GM19455 (cell line): Measurements from ENCODE around the gene NATD1.
A peak's percentile ranks its signal among the peaks of the same experiment; 100 is the strongest.

ENCODE experiments used
- ATAC-seq: cut with Tn5 transposase; IDR thresholded peaks from one replicate; pipeline ENCODE4 v1.9.1; 2021; ENCODE audit not compliant: unreplicated experiment

Gene NATD1

DNA sequence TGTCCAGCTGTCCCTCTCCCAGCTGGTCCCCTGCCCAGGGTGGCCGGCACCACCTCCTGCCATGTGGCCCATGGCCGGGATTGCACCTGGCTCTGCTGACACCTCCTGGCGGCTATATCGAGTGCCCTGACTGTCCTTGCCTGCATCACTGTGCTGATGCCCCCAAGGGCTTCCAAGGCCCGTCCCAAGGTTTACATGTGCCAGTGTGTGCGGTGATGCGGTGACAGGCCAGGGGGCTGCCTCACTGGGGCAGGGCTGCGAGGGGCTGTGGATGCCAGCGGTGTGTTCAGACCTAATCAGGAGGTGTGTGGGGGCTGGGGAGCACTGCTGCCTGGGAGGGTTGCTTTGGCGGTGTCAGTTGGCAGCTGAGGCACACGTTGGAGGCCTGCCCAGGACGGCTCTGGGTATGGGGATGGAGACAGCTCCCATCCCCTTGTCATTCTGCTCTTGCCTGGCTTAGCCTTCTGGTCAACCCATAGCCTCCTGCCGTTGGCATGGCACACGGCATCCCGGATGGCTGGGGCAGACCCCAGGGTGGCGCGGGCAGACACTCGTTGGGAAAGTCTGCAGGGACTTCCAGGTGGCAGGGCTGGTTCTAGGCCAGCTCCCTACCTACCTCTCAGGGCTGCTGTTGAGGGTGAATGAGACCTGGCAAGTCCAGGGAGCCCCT, 36.8 kb upstream of the NATD1 start:
- no peak for ATAC-seq

DNA sequence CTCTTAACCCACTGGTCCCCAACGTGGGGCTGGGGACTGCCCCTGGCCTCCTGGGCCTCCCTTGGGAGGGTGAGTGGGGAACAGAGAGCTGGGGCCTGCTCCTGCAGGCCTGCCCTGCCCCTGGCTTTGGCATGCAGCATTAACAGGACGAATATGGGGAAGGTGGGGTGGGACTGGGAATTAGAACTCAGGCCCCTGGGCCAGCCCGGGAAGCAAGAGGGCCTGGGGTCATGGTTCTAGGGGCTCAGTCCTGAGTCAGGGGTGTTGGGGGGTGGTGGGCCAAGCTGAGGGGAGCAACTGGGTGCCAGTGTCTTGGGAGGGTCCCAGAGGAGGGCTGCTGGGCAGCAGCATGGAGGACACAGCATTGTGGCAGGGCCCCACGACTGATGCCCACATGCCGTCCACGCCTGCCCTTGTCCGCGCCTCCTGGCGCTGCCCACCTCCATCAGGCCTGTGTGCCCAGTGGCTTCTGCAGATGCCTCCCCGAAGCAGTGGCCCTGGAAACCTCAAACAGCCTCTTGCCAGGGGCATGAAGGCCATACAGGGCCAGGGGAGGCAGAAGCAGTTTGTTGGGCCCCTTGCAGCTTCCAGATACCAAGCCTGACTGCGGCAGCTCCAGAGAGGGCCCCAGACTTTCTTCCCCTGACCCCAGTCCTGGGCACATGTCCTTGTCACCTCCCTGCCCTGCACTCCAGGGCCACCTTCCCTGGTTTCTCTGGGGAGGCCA, 36.1 kb upstream of the NATD1 start:
- ATAC-seq, result no peak

DNA sequence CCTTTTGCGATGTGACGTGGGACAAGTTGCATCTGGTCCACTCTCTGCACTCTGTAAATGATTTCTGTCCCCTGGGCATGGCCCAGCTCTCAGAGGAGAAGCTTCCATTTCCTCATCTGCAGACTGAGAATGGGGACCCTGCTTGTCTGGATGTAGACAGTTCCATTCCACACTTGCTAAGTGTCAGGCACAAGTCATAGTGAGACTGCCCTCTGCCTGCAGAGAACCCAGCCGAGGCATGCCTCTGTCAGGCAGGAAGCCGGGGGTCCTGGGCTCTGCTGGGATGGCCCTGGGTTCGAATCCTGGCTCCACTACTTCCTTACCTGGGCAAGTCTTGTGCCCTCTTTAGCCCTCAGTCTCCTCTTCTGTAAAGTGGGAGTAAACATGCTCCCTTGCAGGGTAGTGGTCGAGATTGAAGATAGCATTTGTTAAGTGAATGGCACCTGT, 35.4 kb upstream of the NATD1 start:
- no peak for ATAC-seq

DNA sequence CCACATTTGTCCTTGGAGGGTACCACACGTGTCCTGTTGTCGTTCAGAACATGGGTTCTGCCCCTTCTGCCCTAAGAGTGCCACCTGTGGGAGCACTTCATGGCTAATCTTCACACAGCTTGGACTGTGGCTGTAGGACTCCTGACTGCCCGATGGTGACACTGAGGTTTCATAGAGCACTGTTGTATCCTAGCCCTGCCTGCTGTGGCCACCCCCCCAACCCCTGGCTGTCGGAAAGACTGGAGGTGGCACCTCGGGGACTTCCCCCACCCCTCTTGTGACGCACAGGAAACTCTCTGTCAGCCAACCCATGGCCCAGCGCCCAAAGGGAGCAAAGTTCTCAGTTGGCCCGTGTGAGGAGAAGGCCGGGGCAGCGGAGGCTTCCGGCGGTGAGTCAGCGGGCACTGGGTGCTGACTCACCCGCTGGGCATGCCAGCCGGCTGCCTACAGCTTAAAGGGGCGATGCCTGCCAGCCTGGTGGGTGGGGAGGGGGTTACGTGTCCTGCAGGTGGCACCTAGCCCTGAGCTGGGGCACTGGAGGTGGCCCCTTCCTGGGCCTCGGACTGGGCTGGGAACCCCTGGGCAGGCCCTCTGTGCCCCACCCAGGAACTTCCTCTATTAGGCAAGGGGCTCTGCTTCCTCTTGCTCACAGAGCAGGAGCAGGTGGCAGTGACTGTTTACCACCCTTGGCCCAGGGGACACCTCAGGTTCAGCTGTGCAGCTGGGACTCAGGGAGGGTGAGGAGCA, 34.7 kb upstream of the NATD1 start:
- peak; percentile 25 for ATAC-seq

DNA sequence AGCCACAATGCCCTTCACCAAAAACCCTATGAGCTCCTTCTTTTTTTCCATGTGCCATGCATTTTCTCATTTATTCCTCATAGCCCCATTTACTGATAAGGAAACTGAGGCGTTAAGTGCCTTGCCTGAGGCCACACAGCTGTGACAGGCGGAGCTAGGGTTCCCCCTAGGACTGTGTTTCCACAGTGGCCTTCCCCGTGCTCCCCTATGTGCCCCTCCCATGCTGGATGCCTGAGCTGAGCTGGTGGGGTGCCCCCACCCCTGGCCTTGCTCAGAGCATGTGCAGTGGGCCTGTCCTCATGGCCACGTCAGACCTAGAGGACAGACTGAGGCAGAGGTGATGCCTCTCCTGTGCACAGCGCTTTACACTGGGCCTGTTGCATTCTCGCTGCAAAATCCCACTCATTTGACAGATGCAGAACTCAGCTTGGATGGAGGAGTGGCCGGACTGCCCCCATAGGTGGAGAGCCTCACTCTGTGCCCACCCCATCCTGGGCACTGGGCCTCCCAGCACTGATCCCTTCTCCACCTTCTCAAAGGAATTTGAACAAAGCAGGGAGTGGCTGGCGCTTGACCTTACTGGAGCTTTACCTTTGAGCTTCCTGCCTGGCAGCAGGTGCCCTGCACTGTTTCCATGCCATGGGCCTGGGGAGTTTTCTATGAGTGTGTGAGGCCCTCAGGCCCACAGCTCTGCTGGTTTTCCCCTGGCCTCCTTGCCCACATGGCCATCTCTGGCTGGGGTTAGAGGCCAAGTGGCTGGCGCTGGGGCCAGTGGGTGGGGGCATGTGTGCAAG, 33.9 kb upstream of the NATD1 start:
- no peak for ATAC-seq

DNA sequence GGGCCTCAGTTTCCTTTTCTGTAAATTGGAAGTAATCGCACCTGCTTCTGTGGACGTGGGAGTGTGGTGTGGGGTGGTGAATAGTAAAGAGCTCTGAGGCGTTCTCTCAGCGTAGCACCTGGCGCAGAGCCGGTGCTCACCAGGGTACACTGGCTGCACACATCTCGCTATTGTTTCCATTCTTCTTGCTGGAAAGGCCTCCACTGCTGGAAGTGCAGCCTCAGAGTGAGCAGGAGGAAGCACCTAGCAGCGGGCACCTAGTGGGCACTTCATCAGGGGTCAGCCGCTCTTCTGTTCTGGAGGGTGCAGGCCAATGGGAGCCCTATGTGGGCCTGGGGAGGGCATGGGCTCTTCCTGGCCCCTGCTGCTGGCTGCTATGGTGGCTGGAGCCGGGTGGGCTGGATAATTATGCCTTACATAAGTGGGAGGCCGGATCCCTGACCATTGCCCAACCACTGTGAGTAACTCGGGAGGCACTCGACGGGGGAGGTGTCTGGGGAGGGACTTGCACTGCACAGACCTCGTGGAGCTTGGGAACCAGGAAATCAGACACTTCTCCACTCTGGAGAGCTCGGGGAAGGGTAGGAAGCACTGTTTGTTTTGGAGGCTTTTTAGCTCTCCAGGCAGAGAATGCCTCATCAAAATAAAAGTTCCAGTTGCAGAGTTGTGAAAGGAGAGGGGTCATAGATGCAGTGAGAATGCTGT, 33.0 kb upstream of the NATD1 start:
- ATAC-seq, result no peak

DNA sequence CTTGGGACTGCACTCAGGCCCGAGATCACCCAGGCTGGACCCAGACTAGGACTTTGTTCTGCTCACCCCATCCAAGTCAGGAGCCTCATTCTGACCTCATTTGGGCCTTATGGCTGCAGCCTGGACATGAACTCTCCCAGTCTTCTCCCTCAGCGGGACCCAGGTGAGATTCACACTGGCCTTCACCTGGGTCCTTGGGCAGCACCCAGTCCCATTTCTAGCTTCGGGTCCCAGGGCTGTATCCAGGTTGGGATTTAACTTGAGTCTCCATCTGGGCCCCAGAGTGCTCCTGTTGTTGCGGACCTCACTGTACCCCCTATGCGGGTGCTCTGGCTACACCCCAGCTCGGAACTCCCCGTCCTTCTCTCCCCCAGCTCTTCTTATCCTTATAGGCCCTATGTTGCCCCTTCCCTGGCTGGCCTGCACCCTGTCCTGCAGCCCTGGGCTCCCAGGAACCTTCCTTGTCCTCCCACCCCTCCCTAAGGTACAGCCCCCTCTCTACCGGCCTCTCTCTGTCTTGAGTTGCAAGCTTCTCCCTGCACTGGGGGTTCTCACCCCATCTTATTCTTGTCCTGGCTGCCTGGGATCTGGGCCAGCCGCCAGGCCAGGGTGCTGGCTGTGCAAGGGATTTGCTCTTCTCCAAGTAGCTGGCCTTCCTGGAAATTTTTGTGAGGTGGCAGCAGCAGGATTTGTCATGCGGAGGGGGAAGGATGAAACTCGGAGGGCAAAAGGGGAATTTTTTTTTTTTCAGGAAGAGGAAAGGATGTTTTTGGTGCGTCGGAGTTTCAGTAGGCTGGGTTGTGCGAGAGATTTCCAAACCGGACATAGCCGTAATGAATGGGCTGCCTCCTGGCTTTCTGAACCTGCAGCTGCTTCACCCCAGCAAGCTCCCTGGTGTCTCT, 32.2 kb upstream of the NATD1 start:
- no peak for ATAC-seq

DNA sequence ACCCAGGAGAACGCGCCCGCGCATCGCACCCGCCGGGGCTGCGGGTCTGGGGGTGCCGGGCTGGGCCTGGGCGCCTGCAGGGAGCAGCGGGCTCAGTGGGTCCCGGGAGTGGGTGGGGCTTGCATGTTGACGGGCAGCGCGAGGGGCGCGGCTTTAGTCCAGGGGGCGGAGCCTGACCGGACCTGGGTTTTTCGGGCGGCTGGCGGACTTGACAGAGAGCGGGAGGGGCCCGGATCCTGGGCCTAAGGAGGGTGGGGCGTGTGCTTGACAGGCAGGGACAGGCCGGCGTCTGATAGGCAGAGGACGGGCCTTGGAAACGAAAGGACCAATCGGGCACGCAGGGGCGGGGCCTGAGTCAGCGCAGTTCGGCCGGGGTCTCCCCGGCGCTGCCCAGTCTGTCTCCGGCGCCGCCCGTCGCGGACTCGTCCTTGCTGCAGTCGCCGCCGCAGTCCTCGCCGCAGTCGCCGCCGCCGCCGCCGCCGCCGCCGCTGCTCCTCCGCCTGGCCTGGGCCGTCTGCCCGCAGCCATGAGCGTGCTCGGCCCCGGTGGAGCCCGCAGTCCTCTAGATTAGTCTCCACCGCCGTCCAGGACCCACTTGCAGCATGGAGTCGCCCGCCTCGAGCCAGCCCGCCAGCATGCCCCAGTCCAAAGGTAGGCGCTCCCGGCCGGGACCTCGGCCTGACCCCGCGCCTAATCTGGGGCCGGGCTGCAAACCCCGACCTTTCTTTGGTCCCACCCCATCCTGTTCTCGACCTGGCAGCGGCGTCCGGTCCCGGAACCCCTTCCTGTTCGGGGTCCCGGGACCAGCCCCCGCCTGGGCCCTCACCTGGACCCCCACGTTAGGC, 31.3 kb upstream of the NATD1 start, which contains the start of gene MAP2K3:
Gene MAP2K3 (plus strand): TSS at position 393 of the 845 bp plus-strand sequence. CDS start 210 bp downstream, at position 603.
- ATAC-seq, result peak; percentile 76

DNA sequence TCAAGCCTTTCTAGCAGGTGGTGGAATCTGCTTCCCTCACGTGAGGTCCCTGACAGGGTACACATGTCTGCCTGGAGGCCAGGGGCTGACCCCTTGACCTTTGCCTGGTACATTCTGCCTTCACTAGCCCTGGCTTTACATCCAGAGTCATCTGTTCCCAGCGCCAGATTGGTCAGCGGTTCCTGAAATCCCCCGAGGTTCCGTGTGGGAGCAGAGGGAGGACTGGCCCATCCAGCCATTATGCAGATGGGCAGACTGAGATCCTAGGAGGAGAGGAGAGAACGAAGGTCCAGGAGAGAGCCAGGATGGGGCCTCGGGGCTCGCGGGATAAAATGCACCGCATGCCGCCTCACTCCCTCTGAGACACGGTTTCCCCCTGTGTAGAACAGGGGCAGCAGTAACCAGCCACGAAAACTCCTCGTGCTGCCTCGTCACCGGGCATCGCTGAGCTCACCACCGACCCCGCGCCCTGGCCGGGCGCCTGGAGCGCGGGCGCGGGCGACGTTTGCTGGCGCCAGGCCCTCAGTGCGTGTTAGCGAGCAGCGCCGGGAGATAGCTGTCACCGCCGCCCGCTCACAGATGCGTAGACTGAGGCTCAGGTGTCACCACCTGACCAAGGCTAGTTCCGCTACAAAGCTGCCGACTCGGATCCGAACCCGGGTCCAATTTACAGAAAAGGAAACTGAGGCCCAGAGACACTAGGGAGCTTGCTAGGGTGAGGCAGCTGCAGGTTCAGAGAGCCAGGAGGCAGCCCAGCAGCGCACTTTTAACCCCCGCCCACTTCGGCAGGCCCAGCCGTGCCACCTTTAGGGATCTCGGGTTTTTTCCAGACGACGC, 30.5 kb upstream of the NATD1 start:
- ATAC-seq, result peak; percentile 10

DNA sequence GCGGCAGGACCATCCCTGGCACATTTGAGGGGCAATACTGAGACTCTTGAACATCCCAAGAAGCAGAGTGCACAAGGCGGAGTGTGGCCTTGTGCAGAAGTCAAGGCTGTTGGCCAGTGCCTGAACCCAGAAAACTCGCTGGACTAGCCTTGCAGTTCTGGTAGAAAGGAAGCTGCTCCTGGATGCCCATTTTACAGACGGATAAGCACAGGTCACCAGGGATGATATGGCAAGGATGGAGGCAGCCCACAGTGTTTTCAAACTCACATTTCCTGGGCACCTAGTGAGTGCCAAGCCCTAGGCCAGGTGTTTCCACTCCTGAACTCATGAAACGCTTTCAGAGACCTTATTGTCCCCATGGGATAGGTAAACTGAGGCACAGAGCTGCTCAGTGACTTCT, 29.6 kb upstream of the NATD1 start:
- ATAC-seq, result no peak

DNA sequence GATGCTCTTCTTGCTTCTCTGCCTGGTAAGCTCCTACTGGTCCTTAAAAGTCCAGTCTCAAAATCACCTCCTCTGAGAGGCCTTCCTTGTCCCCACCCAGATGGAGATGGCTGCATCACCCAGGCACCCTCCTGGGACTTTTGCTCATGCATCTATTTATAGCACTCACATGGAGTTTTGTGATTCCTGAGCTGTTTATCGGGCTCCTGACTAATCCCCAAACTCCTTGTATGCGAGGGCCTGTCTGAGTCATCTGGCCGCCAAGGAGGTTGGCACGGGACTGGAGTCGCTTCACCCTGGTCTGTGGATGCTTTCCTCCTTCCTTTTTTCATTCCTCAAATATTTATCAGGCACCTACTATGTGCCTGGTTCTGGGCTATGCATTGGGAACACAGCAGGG, 29.0 kb upstream of the NATD1 start:
- no peak for ATAC-seq

DNA sequence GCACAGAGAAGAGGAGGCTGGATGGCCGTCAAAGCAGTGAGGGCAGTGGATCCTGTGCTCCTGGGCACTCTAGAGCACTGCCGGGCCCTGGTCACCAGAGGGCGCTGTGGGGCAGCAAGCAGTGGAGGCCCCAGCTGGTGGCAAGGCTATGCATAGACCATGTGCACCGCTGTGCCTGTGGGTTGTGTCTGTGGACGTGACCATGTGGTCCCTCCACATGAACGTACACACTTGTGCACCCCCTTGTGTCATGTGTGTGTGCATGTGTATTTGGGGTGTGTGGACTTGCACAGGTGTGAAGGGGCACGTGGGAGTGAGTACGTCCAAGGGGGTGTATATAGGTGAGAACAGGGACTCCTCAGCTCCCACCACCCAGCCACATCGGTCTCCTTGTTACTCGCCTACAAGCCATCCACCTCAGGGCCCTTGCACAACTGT, 26.9 kb upstream of the NATD1 start:
- ATAC-seq, result no peak

DNA sequence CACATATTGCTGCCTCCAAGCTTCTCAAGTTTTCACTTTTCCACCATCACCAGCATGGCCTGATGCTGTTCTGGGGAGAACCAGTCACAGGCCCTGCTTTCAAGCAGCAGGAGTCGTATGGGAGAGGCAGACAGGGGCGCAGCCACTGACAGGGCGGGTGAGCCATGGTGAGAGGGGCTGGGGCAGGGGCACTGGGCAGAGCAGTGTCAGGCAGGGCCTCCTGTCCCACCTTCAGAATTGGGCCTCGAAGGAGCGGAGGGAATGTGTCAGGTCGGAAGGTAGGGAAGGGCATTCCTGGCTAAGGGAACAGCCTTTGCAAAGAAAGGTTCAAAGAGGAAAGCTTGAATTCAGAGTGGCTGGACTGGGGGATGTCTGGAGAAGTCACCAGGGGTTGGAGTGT, 26.4 kb upstream of the NATD1 start:
- no peak for ATAC-seq

DNA sequence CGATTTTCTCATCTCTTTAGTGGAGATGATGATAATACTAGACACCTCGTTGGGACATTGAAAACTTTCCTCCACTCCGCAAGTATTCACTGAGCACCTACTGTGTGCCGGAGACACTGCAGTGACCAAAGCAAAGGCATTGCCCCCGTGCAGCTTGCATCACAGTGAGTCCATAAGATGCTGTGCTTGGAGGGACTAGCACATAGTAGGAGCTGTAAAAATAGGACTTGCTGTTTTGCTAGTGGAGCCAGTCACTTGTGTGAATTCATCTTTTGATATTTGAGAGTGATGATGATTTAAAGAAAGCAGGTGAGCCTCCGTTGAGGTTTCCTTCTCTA, 26.0 kb upstream of the NATD1 start:
- no peak for ATAC-seq

DNA sequence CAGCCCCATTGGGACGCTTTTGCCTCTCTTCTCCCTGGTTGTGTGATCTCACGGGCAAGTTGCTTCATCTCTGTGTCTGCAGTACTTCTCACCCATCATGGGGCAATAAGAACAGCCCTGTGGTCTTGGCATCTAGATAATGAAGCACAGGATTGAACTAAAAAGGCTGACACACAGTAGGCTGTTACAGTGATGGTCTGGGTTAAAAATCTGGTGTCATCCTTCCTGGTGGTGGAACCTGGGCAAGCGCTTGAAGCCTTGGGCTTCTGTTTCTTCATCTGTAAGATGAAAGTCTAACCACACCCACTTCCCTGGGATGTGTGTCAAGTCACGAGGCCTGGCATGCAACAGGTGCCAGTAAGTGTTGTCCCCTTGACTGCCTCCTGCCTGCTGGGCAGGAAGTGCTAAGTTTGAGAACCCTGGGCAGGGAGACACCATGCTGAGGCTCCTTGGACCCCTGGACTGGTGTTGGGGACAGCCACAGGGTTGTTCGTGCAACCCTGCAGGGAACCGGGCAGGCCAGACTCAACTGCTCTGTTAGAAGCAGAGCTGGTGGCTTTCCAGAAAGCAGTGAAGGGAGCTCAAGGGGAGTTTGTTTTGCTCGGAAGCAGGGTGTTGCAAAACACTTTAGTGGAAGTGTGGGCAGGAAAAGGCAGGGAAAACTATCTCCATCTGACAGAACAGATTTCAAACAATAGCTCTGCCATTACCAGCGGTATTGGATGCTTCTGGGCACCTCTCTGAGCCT, 25.4 kb upstream of the NATD1 start:
- ATAC-seq, result no peak

DNA sequence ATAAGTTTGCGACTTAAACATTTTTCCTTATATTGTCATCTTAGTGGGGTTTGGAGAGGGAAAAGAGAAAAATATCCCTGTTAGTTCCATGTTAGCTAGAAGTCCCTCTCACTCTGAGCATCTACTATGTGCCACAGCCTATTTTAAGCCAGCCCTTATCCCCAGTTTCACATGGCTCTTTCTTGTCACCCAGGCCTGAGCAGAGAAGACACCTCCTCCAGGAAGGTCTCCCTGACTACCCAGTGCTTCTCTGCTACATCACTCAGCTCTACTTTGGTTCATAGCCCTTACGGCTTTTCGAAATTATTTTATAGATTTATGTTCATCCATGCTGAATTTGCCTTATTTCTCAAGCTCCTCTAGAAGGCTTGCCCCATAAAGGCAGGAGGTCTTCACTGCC, 24.1 kb upstream of the NATD1 start:
- no peak for ATAC-seq

DNA sequence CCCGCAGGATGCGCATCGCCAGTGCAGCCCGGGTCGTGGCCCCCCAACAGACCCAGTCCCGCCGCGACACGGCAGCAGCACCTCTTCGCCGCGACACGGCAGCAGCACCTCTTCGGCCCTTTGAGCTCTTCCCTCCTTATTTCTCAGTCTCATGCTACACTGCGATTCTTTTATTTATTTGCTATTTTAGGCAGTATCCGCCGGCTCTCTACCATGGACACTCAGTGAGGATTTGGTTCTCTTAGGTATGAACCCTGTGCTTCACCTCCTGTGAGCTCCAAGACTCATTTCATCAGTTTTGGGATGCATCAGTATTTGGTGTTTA, 23.0 kb upstream of the NATD1 start:
- ATAC-seq, result no peak
